ENCODE results near the gene AZI2. TPM values are rescaled to one million over a fixed set of nuclear protein-coding genes. Genes with fewer than 3 reads are reported as not detected.

AZI2 gene
- total and polyA plus RNA-seq, 4 donors = 41.4 to 85.2 (median 66.6) TPM

DNA sequence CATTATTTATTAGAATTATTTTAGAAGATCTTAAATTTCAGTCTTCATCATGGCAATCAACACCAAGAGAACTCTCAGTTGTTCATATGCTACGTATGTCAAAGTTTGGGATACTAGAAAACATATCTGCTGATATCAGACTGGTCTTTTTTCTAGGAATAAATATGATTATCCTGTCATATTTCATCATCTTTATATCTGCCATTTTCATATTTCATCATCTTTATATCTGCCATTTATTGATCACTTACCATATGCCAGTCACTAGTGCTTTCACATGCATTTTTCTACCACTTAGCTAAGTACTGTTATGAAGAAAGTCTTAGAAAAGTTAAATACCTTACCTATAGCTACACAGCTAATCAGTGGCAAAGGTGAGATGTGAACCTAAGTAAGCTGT, 2.9 kb downstream of the AZI2 start:
- H3K9me3 ChIP-seq (ENCODE audit: control insufficient read depth, low read length) = no peaks in the 10 kb centered on the region
- no peaks in the 10 kb centered on the region for H3K27me3 ChIP-seq (ENCODE audit: control insufficient read depth in 1 of 2, insufficient read depth in 2 of 2, low read length in 1 of 2)
- H3K27ac ChIP-seq (ENCODE audit: low read depth in 1 of 2, low read length in 2 of 2) = no peak overlapping the region
- peaks cover 0 to 2% of the 10 kb centered on the region in 2 donors for H3K4me1 ChIP-seq (ENCODE audit: control insufficient read depth in 1 of 2, insufficient read depth in 2 of 2, low read length in 2 of 2)
- ATAC-seq (ENCODE audit: low FRiP score) (no peak), DNase-seq (no peak)
- no peaks in the 10 kb centered on the region for H3K36me3 ChIP-seq (ENCODE audit: control insufficient read depth in 1 of 2, insufficient read depth in 2 of 2, low read length in 1 of 2)
- intact Hi-C loops (cut with DNase I) = no loop called here
- WGBS, 2 donors = 97% methylated on average over 1 of the region's 1 CpG
- H3K4me3 ChIP-seq (ENCODE audit: low read length in 2 of 2) = no peak overlapping the region

DNA sequence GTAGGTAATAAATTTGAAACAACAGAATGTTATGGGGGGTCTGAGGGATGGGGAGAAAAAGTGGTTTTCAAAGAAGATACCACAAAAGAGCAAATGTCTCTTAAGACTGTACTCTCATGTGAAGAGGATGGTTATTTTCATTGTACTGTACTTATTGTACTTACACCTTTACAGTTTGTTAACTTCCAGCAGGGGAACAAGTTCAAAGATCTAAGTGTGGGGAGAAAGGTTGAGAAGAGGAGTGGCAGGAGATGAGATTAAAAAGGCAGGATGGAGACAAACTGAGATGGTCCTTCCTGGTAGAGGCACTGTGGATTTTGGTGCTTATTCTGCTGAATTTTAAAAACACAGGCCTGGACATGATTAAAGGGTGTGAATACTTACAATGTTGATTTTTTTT, 5.5 kb downstream of the AZI2 start:
- no peaks in the 10 kb centered on the region for H3K9me3 ChIP-seq (ENCODE audit: control insufficient read depth, low read length)
- no peak for ATAC-seq (ENCODE audit: low FRiP score)
- H3K27ac ChIP-seq (ENCODE audit: low read depth in 1 of 2, low read length in 2 of 2) = no peak overlapping the region
- intact Hi-C loops (cut with DNase I) = no loop called here
- H3K27me3 ChIP-seq (ENCODE audit: control insufficient read depth in 1 of 2, insufficient read depth in 2 of 2, low read length in 1 of 2) = no peaks in the 10 kb centered on the region
- no peaks in the 10 kb centered on the region for H3K36me3 ChIP-seq (ENCODE audit: control insufficient read depth in 1 of 2, insufficient read depth in 2 of 2, low read length in 1 of 2)
- H3K4me1 ChIP-seq (ENCODE audit: control insufficient read depth in 1 of 2, insufficient read depth in 2 of 2, low read length in 2 of 2) = peaks cover 0 to 2% of the 10 kb centered on the region in 2 donors
- H3K4me3 ChIP-seq (ENCODE audit: low read length in 2 of 2) = no peak overlapping the region
- DNase-seq = no peak

DNA sequence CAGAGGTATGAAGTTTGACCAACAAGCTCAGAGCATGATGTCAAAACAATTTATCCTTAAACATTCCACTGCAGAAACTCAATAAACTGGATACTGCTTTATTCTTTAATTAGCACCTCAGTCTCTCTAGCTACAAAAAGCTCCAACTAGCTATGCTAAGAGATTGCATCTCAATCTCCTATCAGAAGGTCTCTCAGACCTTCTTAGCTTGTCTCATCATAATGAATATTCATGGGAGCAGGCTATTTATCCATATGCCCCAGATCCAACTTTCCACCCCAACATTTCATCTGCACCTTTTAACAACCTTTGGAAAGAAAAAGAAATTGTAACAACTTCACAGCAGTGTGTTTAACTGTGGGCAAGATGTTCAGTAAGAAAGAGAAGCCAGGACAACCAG, 11.4 kb downstream of the AZI2 start:
- Histone ChIP-seq H3K4me3 (ENCODE audit: low read length in 2 of 2) (no peak overlapping the region), H3K27me3 (ENCODE audit: control insufficient read depth in 1 of 2, insufficient read depth in 2 of 2, low read length in 1 of 2) (no peaks in the 10 kb centered on the region), H3K36me3 (ENCODE audit: control insufficient read depth in 1 of 2, insufficient read depth in 2 of 2, low read length in 1 of 2) (peaks cover 0 to 4% of the 10 kb centered on the region in 2 donors), H3K27ac (ENCODE audit: low read depth in 1 of 2, low read length in 2 of 2) (no peak overlapping the region), H3K4me1 (ENCODE audit: control insufficient read depth in 1 of 2, insufficient read depth in 2 of 2, low read length in 2 of 2) (no peaks in the 10 kb centered on the region), H3K9me3 (ENCODE audit: control insufficient read depth, low read length) (no peaks in the 10 kb centered on the region)
- ATAC-seq (ENCODE audit: low FRiP score) = no peak
- no peak for DNase-seq
- intact Hi-C loops (cut with DNase I) = no loop called here

- 44 to 49% methylated on average over 2 of the region's 2 CpGs for WGBS, 2 donors
- intact Hi-C loops (cut with DNase I) = no loop called here
Measured at GRCh38 chr3:28335246-28335645, 13.4 kb downstream of the AZI2 start.

DNA sequence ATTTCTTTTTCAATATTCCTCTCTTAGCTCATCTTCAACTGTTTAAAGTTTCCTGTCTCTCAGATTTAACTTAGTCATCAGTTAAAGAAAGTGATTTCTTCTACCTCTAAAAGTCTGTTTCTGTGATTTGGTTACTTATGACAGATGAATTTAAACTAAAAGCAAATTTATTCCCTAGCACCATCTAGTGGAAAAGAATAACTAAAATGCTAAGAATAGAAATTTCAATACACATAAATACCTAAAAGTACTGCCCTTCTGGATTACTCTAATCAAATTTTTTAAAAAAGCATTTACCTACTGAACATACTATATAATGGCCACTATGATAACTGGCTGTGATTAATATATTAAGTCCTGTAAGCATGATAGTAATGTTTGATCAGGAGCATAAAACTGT, 14.1 kb downstream of the AZI2 start:
- intact Hi-C loops (cut with DNase I) = no loop called here

More at GRCh38 chr3:28335246-28335645, 13.4 kb downstream of the AZI2 start:
- no peak overlapping the region for H3K4me3 ChIP-seq (ENCODE audit: low read length in 2 of 2)
- DNase-seq = no peak
- no peak overlapping the region for H3K27ac ChIP-seq (ENCODE audit: low read depth in 1 of 2, low read length in 2 of 2)
- H3K27me3 ChIP-seq (ENCODE audit: control insufficient read depth in 1 of 2, insufficient read depth in 2 of 2, low read length in 1 of 2) = no peaks in the 10 kb centered on the region
- H3K36me3 ChIP-seq (ENCODE audit: control insufficient read depth in 1 of 2, insufficient read depth in 2 of 2, low read length in 1 of 2) = peaks cover 0 to 4% of the 10 kb centered on the region in 2 donors
- no peaks in the 10 kb centered on the region for H3K4me1 ChIP-seq (ENCODE audit: control insufficient read depth in 1 of 2, insufficient read depth in 2 of 2, low read length in 2 of 2)
- no peaks in the 10 kb centered on the region for H3K9me3 ChIP-seq (ENCODE audit: control insufficient read depth, low read length)
- ATAC-seq (ENCODE audit: low FRiP score) = no peak

DNA sequence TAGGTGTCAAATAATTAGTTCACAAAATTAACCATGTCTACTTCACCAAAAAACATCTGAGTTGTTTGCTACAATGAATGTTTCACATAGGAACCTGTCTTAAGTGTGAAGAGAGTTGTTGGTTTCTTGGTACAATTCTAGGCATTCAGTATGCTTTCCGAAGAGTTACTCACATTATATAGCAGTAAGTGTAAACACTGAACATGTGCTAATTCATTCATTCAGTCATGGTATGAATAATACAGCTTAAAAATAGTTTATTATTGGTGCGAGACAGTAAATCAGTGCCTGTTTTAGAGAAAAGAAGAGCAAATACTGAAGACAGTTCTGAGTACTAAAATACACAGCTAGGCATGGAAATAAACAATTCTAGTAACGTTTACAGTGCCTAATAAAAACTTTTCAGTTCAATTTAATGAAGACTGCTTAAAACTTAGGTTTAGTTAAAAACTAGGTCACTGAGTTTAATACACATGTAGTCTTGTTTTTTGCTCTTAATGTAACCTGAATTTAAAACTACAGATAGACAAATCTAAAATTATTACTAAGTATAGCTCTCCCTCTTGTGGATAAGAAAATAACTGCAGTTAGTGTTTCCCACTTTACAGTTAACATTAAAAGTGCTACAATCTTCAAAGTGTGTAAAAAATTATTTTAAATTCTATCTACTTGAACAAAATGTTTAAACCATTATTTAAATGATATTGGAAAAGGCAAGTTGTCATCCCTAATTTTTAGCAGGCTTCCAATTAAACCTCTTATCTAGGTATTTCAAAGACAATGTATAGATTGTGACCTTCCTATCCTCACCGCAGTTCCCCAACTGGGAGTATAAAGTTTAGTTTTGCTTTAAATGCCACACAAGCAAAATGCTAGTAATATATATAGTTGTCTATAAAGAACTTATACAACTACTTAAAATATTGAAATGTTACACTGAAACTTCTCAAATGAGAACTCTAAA, 20.2 kb downstream of the AZI2 start:
- intact Hi-C loops (cut with DNase I) = no loop called here
- Histone ChIP-seq H3K27ac (ENCODE audit: low read depth in 1 of 2, low read length in 2 of 2) (no peak overlapping the region), H3K4me3 (ENCODE audit: low read length in 2 of 2) (no peak overlapping the region), H3K4me1 (ENCODE audit: control insufficient read depth in 1 of 2, insufficient read depth in 2 of 2, low read length in 2 of 2) (peaks cover 0 to 2% of the 10 kb centered on the region in 2 donors), H3K27me3 (ENCODE audit: control insufficient read depth in 1 of 2, insufficient read depth in 2 of 2, low read length in 1 of 2) (no peaks in the 10 kb centered on the region), H3K9me3 (ENCODE audit: control insufficient read depth, low read length) (no peaks in the 10 kb centered on the region), H3K36me3 (ENCODE audit: control insufficient read depth in 1 of 2, insufficient read depth in 2 of 2, low read length in 1 of 2) (peaks cover 0 to 2% of the 10 kb centered on the region in 2 donors)
- WGBS, 2 donors = 78% methylated on average over 4 of the region's 4 CpGs
- ATAC-seq (ENCODE audit: low FRiP score) = no peak
- no peak for DNase-seq

More for the DNA sequence above, 14.1 kb downstream of the AZI2 start:
- ATAC-seq (ENCODE audit: low FRiP score) = no peak
- DNase-seq = no peak
- Histone ChIP-seq H3K27ac (ENCODE audit: low read depth in 1 of 2, low read length in 2 of 2) (no peak overlapping the region), H3K4me1 (ENCODE audit: control insufficient read depth in 1 of 2, insufficient read depth in 2 of 2, low read length in 2 of 2) (no peaks in the 10 kb centered on the region), H3K9me3 (ENCODE audit: control insufficient read depth, low read length) (no peaks in the 10 kb centered on the region), H3K27me3 (ENCODE audit: control insufficient read depth in 1 of 2, insufficient read depth in 2 of 2, low read length in 1 of 2) (no peaks in the 10 kb centered on the region), H3K36me3 (ENCODE audit: control insufficient read depth in 1 of 2, insufficient read depth in 2 of 2, low read length in 1 of 2) (peaks cover 0 to 4% of the 10 kb centered on the region in 2 donors), H3K4me3 (ENCODE audit: low read length in 2 of 2) (no peak overlapping the region)

DNA sequence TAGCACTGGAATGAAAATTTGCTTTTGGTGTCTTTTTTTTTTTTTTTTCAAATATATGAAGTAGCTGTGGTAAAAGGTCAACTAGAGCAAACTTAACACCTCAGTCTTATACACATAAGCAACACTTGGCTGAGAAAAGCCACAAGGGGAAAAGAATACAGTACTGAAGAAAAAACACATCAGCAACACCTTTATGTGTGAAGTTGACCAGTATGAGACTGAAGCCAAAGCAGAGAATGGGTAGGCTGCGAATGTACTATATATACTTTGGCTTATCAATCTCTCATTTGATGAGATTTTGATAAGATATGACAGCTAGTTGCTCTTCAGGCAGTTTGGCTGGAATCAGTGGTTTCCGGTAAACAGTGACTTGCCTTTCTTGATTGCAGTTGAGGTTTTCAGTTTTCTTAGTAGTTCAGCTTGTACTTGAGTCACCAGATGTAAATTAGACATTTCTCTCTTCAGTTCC, 22.1 kb downstream of the AZI2 start:
- ATAC-seq (ENCODE audit: low FRiP score) (no peak), DNase-seq (no peak)
- no peak overlapping the region for H3K27ac ChIP-seq (ENCODE audit: low read depth in 1 of 2, low read length in 2 of 2)
- peaks cover 0 to 2% of the 10 kb centered on the region in 2 donors for H3K36me3 ChIP-seq (ENCODE audit: control insufficient read depth in 1 of 2, insufficient read depth in 2 of 2, low read length in 1 of 2)
- 78 to 79% methylated on average over 2 of the region's 2 CpGs for WGBS, 2 donors
- H3K27me3 ChIP-seq (ENCODE audit: control insufficient read depth in 1 of 2, insufficient read depth in 2 of 2, low read length in 1 of 2) = no peaks in the 10 kb centered on the region
- peaks cover 0 to 2% of the 10 kb centered on the region in 2 donors for H3K4me1 ChIP-seq (ENCODE audit: control insufficient read depth in 1 of 2, insufficient read depth in 2 of 2, low read length in 2 of 2)
- intact Hi-C loops (cut with DNase I) = no loop called here
- no peaks in the 10 kb centered on the region for H3K9me3 ChIP-seq (ENCODE audit: control insufficient read depth, low read length)
- H3K4me3 ChIP-seq (ENCODE audit: low read length in 2 of 2) = no peak overlapping the region

DNA sequence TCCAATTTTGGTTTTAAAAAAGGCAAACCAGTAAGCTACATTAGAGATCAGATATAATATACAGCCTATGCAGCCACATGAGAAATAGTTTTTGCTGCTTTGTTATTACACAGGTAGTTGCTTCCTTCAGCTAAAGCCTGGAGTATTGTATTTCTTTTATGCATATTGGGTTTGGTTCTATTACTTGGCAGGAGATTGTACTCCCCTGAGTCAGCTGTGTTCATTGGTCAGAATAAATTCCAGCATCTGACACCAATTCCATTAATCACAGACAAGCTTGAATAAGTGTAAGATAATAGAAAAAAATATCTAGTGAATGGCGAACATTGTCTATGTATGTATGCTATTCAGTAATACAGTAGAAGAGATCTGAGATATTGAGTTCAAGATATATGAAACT, 26.2 kb downstream of the AZI2 start:
- DNase-seq (no peak), ATAC-seq (ENCODE audit: low FRiP score) (no peak)
- Histone ChIP-seq H3K27ac (ENCODE audit: low read depth in 1 of 2, low read length in 2 of 2) (no peak overlapping the region), H3K4me1 (ENCODE audit: control insufficient read depth in 1 of 2, insufficient read depth in 2 of 2, low read length in 2 of 2) (peaks cover 2 to 3% of the 10 kb centered on the region in 2 donors), H3K4me3 (ENCODE audit: low read length in 2 of 2) (no peak overlapping the region), H3K27me3 (ENCODE audit: control insufficient read depth in 1 of 2, insufficient read depth in 2 of 2, low read length in 1 of 2) (no peaks in the 10 kb centered on the region), H3K36me3 (ENCODE audit: control insufficient read depth in 1 of 2, insufficient read depth in 2 of 2, low read length in 1 of 2) (peaks cover 2 to 3% of the 10 kb centered on the region in 2 donors), H3K9me3 (ENCODE audit: control insufficient read depth, low read length) (no peaks in the 10 kb centered on the region)
- WGBS, 2 donors = 84 to 86% methylated on average over 1 of the region's 1 CpG
- intact Hi-C loops (cut with DNase I) = loop anchor here in 1 of 2 donors (5.0 kb wide), 1 partner anchor 610 kb away; no protein-coding TSS in a partner anchor

DNA sequence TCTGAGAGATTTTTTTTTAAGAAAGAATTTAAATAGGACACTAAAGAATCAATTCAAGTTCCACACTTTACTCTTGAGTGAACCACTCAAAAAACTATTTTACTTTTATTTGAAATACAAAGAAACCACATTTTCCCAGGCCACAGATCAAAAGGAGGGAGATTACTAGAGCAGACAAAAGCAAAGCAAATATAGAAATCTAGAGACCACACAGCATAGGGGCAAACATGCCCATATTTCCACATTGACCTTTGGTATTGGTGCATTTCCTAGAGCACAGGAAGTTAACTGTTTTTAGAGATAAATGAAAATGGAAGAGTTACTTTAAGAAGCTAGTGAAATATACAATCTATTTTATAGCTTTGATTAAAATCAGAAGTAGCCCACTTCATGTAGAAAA, 27.6 kb downstream of the AZI2 start:
- intact Hi-C loops (cut with DNase I) = loop anchor here in 1 of 2 donors (5.0 kb wide), 1 partner anchor 609 kb away; no protein-coding TSS in a partner anchor

More for the DNA sequence above, 27.6 kb downstream of the AZI2 start:
- Histone ChIP-seq H3K4me3 (ENCODE audit: low read length in 2 of 2) (no peak overlapping the region), H3K4me1 (ENCODE audit: control insufficient read depth in 1 of 2, insufficient read depth in 2 of 2, low read length in 2 of 2) (peaks cover 0 to 3% of the 10 kb centered on the region in 2 donors), H3K27me3 (ENCODE audit: control insufficient read depth in 1 of 2, insufficient read depth in 2 of 2, low read length in 1 of 2) (no peaks in the 10 kb centered on the region), H3K36me3 (ENCODE audit: control insufficient read depth in 1 of 2, insufficient read depth in 2 of 2, low read length in 1 of 2) (peaks cover 0 to 3% of the 10 kb centered on the region in 2 donors), H3K9me3 (ENCODE audit: control insufficient read depth, low read length) (no peaks in the 10 kb centered on the region), H3K27ac (ENCODE audit: low read depth in 1 of 2, low read length in 2 of 2) (no peak overlapping the region)
- no peak for ATAC-seq (ENCODE audit: low FRiP score)
- no peak for DNase-seq

Data from aorta (tissue), 5 donors.